ENCODE data around the gene MAP4K5.

MAP4K5 gene

DNA sequence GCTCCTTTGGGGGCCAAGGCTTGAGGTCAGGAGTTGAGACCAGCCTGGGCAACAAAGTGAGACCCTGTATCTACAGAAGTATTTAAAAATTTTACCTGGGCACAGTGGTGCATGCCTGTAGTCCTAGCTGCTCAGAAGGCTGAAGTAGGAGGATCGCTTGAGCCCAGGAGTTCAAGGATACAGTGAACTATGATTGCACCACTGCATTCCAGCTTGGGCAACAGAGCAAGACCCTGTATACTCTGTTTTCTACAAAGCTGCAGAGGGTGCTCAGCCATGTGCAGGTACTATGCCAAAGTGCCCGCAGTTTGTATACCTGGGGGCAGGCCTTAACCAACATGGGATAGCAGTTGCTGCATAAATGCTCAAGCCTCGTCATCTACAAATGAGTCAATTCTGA is 108.8 kb downstream of the MAP4K5 start:
- POLR2A ChIA-PET = no interaction called here
- CTCF ChIA-PET = interaction anchor here (1.1 to 3.0 kb wide), 4 partner anchors 13 to 102 kb away, joined by 3 to 13 read pairs (median 4); no protein-coding TSS in a partner anchor
- no peak for DNase-seq (ENCODE audit: extremely low spot score)
- TF ChIP-seq, protein P1, sequence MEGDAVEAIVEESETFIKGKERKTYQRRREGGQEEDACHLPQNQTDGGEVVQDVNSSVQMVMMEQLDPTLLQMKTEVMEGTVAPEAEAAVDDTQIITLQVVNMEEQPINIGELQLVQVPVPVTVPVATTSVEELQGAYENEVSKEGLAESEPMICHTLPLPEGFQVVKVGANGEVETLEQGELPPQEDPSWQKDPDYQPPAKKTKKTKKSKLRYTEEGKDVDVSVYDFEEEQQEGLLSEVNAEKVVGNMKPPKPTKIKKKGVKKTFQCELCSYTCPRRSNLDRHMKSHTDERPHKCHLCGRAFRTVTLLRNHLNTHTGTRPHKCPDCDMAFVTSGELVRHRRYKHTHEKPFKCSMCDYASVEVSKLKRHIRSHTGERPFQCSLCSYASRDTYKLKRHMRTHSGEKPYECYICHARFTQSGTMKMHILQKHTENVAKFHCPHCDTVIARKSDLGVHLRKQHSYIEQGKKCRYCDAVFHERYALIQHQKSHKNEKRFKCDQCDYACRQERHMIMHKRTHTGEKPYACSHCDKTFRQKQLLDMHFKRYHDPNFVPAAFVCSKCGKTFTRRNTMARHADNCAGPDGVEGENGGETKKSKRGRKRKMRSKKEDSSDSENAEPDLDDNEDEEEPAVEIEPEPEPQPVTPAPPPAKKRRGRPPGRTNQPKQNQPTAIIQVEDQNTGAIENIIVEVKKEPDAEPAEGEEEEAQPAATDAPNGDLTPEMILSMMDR (IDR thresholded peaks at IDR 0.05; ENCODE audit: control extremely low read depth, extremely low read depth, low read depth, missing control alignments) = no peak

DNA sequence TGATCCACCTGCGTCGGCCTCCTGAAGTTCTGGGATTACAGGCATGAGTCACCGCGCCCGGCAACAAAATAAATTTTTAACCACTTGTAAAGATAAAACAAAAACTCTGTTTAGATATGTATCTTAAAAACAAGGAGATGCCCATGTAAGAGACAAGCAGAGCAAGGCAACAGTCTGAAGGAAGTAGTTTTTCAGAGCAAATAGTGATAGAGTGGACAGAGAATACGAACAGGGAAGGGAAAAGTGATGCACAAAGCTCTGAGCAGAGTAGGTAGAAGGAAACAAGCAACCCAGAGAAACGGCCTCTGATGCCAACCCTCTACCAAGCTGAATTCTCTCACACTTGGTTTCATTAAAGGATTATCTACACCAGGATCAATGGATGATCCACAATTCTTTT is 110.9 kb downstream of the MAP4K5 start:
- no peak for DNase-seq (ENCODE audit: extremely low spot score)

GRCh38 chr14:50417853-50418252 is 114.5 kb downstream of the MAP4K5 start:
- ChIA-PET POLR2A (no interaction called here), CTCF (no interaction called here)
- DNase-seq (ENCODE audit: extremely low spot score) = no peak
- TF ChIP-seq, protein P1 (IDR thresholded peaks at IDR 0.05; ENCODE audit: control extremely low read depth, extremely low read depth, low read depth, missing control alignments) = no peak

More for the DNA sequence above, 110.9 kb downstream of the MAP4K5 start:
- ChIA-PET CTCF (interaction anchor here (0.7 to 3.0 kb wide), 2 partner anchors 11 to 12 kb away, joined by 3 to 13 read pairs; no protein-coding TSS in a partner anchor), POLR2A (no interaction called here)
- TF ChIP-seq, protein P1 (IDR thresholded peaks at IDR 0.05; ENCODE audit: control extremely low read depth, extremely low read depth, low read depth, missing control alignments) = no peak

DNA sequence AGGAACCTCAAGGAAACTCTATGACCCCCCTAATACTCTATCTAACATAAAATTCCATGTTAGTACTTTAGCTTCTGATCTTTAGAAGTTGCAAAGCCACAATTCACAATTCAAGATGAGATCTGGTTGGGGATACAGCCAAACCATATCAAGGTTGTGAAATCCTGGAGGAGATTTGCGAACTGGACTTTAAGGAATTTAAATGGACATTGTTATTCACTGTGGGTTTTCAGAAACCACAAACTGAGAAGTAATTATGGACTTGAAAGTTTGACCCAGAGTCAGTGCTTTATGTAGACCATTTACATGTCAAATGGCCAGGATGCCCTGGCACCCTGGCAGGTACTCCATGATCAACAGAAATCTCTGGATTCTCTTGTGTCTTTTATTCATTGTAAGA is 121.4 kb downstream of the MAP4K5 start:
- TF ChIP-seq, protein P1 (IDR thresholded peaks at IDR 0.05; ENCODE audit: control extremely low read depth, extremely low read depth, low read depth, missing control alignments) = no peak
- DNase-seq (ENCODE audit: extremely low spot score) = no peak
- CTCF ChIA-PET = interaction anchor here (0.7 to 3.1 kb wide), 3 partner anchors 9 to 11 kb away, joined by 3 to 16 read pairs (median 13); no protein-coding TSS in a partner anchor
- POLR2A ChIA-PET = no interaction called here

DNA sequence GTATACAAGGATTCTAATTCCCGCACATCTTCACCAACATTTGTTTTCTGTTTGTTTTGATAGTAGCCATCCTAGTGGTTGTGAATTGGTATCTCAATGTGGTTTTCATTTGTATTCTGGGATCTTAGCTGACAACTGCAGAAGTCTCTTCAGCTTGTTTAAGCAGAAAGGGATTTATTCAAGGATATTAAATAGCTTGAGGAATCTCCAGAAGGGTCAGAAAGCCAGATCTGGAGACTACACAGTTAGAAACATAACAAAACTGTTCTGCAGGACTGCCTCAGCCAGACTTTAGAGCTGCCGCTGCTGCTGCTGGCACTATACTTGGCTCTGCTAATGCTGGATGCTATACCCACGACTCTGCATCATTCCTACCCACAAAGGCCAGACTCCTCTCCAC is 122.3 kb downstream of the MAP4K5 start:
- TF ChIP-seq, protein P1 (IDR thresholded peaks at IDR 0.05; ENCODE audit: control extremely low read depth, extremely low read depth, low read depth, missing control alignments) = no peak
- no peak for DNase-seq (ENCODE audit: extremely low spot score)
- ChIA-PET POLR2A (no interaction called here), CTCF (interaction anchor here (2.4 to 3.1 kb wide), 2 partner anchors 9 to 12 kb away, joined by 13 to 16 read pairs; no protein-coding TSS in a partner anchor)

- TF ChIP-seq, protein P1 (IDR thresholded peaks at IDR 0.05; ENCODE audit: control extremely low read depth, extremely low read depth, low read depth, missing control alignments) = no peak
Measured at GRCh38 chr14:50407111-50407812, 125.1 kb downstream of the MAP4K5 start.

More at GRCh38 chr14:50407111-50407812, 125.1 kb downstream of the MAP4K5 start:
- no peak for DNase-seq (ENCODE audit: extremely low spot score)
- CTCF ChIA-PET = interaction anchor here (1.1 kb wide), 1 partner anchor 37 kb away, joined by 3 read pairs; no protein-coding TSS in a partner anchor
- POLR2A ChIA-PET = no interaction called here

Data from GM10248 (cell line).